ENCODE results near the gene GVQW3. TPM values are rescaled to one million over a fixed set of nuclear protein-coding genes. Genes with fewer than 3 reads are reported as not detected.

Gene GVQW3
- total RNA-seq, 2 donors from 2014 or later: 2.2 to 2.8 TPM

DNA sequence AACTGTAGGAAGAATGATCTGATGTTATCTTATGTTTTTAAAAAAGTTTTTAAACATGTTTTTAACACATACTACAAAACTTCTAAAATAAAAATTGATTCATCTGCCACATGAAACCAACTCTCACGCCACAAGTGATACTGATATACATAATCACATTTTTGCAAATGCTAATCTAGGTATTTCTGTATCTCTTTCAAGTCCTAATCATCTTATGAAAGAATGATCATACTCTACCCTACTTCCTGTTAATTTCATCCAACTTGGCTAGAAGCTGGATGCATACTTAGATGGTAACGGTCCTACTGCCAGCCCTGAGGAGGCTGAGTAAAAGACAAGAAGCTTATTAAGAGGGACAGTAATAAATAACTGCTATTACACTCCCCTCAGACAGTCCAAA, 19.3 kb upstream of the GVQW3 start:
- Histone ChIP-seq H3K36me3 (no peaks in the 10 kb centered on the region), H3K27me3 (no peaks in the 10 kb centered on the region), H3K9ac (ENCODE audit: low read depth in 2 of 2, low read length in 2 of 2) (no peak overlapping the region), H3K4me3 (no peak overlapping the region), H3K4me1 (no peaks in the 10 kb centered on the region), H3K27ac (no peak overlapping the region), H3K9me3 (no peaks in the 10 kb centered on the region)
- DNase-seq: no peak
- intact Hi-C loops (cut with DNase I): no loop called here
- TF ChIP-seq, protein P1, sequence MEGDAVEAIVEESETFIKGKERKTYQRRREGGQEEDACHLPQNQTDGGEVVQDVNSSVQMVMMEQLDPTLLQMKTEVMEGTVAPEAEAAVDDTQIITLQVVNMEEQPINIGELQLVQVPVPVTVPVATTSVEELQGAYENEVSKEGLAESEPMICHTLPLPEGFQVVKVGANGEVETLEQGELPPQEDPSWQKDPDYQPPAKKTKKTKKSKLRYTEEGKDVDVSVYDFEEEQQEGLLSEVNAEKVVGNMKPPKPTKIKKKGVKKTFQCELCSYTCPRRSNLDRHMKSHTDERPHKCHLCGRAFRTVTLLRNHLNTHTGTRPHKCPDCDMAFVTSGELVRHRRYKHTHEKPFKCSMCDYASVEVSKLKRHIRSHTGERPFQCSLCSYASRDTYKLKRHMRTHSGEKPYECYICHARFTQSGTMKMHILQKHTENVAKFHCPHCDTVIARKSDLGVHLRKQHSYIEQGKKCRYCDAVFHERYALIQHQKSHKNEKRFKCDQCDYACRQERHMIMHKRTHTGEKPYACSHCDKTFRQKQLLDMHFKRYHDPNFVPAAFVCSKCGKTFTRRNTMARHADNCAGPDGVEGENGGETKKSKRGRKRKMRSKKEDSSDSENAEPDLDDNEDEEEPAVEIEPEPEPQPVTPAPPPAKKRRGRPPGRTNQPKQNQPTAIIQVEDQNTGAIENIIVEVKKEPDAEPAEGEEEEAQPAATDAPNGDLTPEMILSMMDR (IDR thresholded peaks at IDR 0.05): no peak

DNA sequence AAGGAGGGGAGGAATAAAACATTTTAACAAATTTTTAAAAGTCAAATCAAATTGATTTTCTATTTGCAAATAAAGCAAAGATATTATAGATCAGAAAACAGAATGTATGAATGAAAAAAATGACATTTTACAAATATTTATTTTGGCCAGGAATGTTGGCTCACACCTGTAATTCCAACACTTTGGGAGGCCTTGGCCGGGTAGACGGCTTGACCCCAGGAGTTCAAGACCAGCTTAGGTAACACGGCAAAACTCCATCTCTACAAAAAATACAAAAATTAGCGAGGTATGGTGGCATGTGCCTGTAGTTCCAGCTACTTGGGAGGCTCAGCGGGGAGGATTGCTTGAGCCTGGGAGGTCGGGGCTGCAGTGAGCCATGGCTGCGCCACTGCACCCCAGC, 18.4 kb upstream of the GVQW3 start:
- Histone ChIP-seq H3K9me3 (no peaks in the 10 kb centered on the region), H3K36me3 (no peaks in the 10 kb centered on the region), H3K4me1 (no peaks in the 10 kb centered on the region), H3K27ac (no peak overlapping the region), H3K27me3 (no peaks in the 10 kb centered on the region), H3K9ac (ENCODE audit: low read depth in 2 of 2, low read length in 2 of 2) (no peak overlapping the region), H3K4me3 (no peak overlapping the region)
- intact Hi-C loops (cut with DNase I): no loop called here
- DNase-seq: no peak
- TF ChIP-seq, protein P1 (IDR thresholded peaks at IDR 0.05): no peak

DNA sequence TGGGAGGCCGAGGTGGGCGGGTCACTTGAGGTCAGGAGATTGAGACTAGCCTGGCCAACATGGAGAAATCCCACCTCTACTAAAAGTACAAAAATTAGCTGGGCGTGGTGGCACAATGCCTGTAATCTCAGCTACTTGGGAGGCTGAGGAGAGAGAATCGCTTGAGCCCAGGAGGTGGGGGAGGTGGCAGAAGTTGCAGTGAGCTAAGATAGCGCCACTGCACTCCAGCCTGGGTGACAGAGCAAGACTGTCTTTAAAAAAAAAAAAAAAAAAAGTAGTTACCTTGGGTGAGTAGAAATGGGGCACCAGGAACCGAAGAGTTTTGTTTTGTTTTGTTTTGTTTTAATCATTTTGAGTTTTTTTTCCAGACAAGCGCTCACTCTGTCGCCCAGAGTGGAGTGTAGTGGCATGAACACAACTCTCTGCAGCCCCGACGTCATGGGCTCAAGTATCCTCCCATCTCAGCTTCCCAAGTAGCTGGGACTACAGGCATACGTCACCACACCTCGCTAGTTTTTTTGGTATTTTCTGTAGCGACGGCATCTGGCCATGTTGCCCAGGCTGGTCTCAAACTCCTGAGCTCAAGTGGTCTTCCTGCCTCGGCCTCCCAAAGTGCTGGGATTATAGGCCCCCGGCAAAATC, 16.0 kb upstream of the GVQW3 start:
- H3K4me1 ChIP-seq: peaks cover 13% of the 10 kb centered on the region
- no peak for DNase-seq
- TF ChIP-seq, protein P1 (IDR thresholded peaks at IDR 0.05): no peak

DNA sequence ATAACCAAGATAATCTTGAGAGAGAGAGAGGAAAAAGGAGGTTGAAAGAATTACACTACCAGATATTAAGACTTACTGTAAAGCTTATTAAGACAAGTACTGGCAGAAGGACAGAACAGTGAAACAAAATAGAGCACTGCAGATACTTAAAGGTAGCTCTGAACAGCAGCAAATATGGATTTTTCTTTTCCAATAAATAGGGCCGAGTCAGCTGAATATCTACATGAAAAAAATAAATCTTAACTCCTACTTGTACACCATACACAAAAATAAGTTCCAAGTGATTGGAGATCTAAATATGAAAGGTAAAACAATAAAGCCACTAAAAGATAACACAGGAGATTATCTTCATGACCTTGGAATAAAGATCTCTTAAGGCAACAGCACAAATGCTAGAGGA, 12.6 kb upstream of the GVQW3 start:
- Histone ChIP-seq H3K4me1 (peaks cover 17% of the 10 kb centered on the region), H3K36me3 (no peaks in the 10 kb centered on the region)

More for the DNA sequence above, 16.0 kb upstream of the GVQW3 start:
- Histone ChIP-seq H3K4me3 (no peak overlapping the region), H3K9ac (ENCODE audit: low read depth in 2 of 2, low read length in 2 of 2) (no peak overlapping the region), H3K27ac (no peak overlapping the region), H3K9me3 (no peaks in the 10 kb centered on the region), H3K27me3 (no peaks in the 10 kb centered on the region), H3K36me3 (no peaks in the 10 kb centered on the region)
- intact Hi-C loops (cut with DNase I): no loop called here

DNA sequence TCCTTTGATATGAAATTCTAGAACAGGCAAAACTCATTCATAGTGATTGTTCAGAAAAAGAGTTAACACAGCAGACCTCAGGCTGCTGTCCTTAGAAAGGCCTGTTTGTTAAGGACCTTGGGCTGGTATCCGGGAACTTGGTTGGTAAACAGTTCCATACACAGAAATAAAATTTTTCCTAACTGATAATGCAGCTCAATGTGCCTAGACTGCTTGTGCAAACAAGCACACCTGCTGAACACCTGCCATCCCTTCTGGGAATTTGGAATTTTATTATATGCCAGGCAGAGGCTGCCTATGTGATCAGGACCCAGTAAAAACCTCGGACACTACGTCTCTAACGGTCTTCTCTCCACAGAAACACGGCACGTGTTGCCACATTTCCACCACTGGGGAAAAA, 11.7 kb upstream of the GVQW3 start:
- Histone ChIP-seq H3K27ac (peak overlapping the region; percentile 28), H3K4me3 (no peak overlapping the region), H3K4me1 (peaks cover 17% of the 10 kb centered on the region), H3K9ac (ENCODE audit: low read depth in 2 of 2, low read length in 2 of 2) (peak overlapping the region in 1 of 2 donors; percentile 29), H3K9me3 (no peaks in the 10 kb centered on the region), H3K27me3 (no peaks in the 10 kb centered on the region), H3K36me3 (no peaks in the 10 kb centered on the region)
- peak; percentile 64 for DNase-seq
- TF ChIP-seq, protein P1 (IDR thresholded peaks at IDR 0.05): no peak
- intact Hi-C loops (cut with DNase I): no loop called here

More for the DNA sequence above, 12.6 kb upstream of the GVQW3 start:
- no peak overlapping the region for H3K9ac ChIP-seq (ENCODE audit: low read depth in 2 of 2, low read length in 2 of 2)
- intact Hi-C loops (cut with DNase I): no loop called here
- H3K27me3 ChIP-seq: no peaks in the 10 kb centered on the region
- TF ChIP-seq, protein P1 (IDR thresholded peaks at IDR 0.05): no peak
- H3K27ac ChIP-seq: peak overlapping the region; percentile 26
- no peak for DNase-seq
- no peak overlapping the region for H3K4me3 ChIP-seq
- no peaks in the 10 kb centered on the region for H3K9me3 ChIP-seq
